ENCODE measurements around the gene PTBP3.
A peak's percentile ranks its signal among the peaks of the same experiment; 100 is the strongest.

The PTBP3 gene

DNA sequence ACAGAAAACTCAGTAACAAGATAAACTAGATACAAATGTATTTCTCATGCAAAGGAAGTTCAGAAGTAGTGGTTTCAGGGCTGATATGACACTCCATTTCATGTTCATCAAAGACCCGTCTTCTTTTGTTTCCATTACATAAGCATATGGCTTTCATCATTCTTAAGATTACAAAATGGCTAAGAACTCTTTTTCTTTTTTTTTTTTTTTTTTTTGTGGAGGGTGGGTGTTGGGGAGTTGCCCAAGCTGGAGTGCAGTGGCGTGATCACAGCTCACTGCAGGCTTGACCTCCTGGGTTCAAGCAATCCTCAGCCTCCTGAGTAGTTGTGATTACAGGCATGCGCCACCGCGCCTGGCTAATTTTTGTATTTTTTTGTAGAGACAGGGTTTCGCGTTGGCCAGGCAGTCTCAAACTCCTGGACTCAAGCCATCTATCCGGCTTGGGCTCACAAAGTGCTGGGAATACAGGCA, 22.0 kb upstream of the PTBP3 start:
- no peak for DNase-seq

DNA sequence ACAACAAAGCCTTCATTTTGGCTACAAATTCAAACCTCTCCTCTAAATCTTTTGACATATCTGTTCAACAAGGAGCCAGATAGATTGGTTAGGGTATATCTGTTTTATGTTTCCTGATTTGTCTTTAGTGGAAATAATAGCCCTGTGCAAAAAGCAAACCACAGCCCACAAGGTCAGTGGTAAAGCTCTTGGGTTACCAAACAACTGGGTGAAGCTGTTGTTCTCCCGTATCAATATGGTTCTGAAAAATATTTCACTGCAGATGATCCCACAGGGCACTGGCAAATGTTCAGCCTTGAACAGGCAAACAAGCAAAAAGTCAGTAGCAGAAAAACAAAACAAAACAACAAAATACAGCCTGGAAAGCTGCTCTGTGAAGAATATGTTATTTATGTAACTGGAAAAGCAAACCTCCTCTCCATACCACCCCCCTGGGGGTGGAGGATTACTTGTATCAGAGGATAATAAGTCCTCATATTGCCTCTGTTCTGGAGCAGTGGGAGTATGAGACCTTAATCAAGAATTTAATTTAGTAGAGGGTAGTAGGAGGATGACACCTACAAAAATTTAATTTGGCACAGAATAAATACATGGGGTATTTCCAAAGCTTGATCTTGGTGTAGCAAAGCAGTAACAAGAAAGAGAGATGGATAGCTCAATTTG, 20.8 kb upstream of the PTBP3 start:
- no peak for DNase-seq

DNA sequence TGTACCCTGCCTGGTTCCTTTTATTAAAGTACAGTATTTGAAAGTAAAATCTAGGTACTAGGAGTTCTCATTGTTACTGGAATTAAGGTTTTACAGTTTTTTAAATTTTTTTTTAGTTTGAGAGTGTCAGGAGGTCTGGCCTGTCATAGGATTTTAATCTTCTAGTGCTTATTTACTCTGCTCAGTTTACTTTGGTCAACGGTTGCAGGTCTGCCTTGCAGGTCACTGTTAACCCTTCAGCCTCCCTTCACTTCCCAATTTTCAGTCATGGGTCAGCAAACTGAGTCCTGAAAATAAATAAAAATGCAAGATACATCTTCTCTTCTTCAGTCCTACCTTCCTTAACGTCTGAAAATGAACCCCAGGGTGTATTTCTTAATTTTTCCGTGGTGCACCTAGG, 18.8 kb upstream of the PTBP3 start:
- DNase-seq, result no peak

DNA sequence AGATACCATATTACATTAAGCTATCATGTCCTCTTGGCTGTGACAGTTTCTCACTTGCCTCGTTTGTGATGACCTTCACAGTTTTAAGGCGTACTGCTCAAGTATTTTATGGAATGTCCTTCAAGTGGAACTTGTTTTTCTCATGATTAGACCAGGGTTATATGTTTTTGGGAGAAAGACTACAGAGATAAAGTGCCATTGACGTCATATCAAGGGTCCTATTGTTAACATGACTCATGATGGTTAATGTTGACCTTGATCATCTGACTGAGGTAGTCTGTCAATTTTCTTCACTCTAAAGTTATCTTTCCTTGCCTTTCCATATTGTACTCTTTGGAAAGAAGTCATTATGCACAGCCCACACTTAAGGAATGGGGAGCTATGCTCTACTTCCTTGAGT, 17.8 kb upstream of the PTBP3 start:
- no peak for DNase-seq

DNA sequence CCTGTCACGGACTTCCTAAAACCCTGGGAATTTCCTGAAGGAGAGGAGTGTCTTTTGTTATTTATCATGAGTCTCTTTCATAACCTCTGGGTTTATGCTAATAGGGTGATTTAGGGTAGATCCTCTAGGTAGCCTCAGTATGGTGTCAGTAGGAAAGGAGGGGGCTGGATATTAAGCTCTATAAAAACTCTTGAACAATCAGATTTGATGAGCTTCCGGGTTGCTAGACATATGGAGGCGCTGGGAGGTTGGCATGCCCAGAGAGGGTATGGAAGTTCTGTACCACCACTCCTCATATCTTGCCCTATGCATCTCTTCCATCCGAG, 15.6 kb upstream of the PTBP3 start:
- DNase-seq, result no peak

DNA sequence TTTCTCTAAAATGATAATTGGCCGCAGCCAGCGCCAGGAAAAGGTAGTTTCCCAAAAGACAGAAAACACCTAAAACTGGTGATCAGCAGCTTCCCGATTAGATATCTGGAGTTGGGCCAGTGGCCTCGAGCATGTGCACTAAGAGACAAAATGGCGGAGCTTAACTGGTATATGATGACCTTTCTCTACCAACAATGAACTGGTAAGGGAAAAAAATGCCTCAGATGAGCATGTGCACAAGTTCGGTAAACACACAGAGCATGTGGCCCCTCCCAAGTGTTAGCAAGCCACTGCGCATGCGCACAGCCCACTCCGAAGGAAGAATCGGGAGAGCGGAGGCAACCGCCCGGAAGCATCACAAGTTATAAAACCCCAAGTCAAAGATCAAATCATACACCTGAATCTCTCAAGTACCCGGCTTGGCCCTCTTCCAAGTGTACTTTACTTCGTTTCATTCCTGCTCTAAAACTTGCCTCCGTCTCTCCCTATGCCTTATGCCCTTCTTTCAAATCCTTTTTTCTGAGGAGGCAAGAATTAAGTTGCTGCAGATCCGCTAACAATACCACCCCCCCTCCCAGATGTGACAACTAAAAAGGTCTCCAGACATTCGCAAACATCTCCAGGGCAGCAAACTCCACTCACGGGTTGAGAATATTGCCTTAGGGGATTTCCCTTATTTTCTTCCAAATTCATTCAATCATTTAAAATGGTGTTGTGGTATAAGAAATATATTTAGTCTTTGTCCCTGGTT, 15.0 kb upstream of the PTBP3 start:
- peak; percentile 72 for DNase-seq

DNA sequence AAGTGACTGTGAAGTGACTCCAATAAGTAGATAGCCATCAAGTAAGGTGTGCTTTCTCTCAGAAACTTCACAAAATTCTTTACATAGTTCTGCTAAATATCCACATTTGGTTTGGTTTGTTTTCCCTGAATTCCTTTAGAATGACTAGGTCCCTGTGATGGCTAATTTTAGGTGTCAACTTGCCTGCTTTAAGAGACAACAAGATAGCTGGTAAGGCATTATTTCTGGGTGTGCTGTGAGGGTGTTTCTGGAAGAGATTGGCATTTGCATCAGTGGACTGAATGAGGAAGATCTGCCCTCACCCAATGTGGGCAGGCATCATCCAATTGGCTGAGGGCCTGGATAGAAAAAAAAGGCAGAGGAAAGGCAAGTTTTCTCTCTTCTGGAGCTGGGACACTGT, 8.3 kb upstream of the PTBP3 start:
- no peak for DNase-seq

DNA sequence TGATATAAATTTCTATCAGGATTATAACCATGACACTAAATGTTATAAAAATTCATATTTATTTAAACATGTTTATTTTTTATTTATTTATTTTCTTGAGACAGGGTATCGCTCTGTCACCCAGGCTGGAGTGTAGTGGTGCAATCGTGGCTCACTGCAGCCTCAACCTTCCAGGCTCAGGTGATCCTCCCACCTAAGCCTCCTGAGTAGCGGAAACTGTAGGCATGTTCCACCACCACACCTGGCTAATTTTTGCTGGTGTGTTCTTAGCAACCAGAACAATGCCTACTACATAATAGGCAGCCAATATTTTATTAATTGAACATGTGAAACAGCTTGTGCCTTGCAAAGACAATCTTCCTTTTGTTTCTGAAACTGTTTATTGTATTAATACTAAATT, 6.5 kb upstream of the PTBP3 start:
- DNase-seq, result no peak

DNA sequence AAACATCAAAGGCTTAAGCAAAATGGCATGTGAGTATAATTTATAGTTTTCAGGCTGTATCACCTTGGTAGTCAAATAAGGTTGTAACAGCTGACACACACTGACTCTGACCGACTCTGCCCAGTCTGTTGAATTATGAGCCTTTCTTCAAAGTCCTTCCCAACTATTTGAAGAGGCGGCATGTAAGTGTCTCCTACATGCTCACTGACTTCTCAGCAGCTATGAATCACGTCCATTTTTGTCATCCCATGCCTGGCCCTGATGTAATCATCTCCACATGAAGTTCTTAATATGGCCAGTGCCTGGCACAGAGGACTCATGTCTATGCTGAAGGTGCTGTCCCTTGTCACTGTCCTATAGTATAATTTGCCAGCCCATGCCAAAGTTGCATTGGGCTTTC, 5.1 kb upstream of the PTBP3 start:
- DNase-seq, result no peak

DNA sequence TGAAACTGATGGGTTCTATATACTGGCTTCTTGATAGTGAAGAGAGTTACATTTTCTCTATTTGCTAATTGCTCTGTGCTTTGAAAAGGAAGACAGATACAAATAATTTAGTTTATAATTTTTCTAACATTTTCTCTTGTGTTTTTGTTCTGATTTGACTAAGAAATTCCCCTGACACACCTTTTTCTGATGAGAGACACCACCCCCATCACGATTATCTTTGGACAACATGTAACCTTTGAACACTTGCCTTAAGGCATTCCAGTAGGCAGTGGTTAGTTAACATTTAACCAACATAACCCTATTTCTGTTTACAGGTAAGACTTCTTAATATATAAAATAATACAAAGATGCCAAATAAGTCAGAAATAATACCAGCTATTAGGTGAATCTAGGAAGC, 4.1 kb upstream of the PTBP3 start:
- DNase-seq, result no peak

DNA sequence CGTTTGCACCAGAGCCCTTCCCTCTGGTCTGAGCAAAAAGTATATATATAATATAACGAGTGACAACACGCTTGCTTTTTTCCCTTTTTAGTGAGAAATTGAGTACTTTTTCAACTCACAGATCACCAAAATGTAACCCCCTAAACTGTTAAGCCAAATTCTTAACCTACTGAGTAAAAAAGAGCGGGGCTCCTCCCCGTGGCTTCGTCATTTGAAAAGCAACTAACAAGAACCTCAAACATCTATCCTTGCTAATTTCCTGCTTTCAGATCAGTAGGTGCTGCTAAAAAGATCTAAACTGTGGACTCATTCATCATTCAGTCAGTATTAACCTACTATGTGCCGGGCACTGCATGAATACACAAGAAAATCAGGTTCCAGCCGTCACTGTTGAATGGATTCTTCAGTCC, 1.0 kb upstream of the PTBP3 start:
- peak; percentile 51 for DNase-seq

DNA sequence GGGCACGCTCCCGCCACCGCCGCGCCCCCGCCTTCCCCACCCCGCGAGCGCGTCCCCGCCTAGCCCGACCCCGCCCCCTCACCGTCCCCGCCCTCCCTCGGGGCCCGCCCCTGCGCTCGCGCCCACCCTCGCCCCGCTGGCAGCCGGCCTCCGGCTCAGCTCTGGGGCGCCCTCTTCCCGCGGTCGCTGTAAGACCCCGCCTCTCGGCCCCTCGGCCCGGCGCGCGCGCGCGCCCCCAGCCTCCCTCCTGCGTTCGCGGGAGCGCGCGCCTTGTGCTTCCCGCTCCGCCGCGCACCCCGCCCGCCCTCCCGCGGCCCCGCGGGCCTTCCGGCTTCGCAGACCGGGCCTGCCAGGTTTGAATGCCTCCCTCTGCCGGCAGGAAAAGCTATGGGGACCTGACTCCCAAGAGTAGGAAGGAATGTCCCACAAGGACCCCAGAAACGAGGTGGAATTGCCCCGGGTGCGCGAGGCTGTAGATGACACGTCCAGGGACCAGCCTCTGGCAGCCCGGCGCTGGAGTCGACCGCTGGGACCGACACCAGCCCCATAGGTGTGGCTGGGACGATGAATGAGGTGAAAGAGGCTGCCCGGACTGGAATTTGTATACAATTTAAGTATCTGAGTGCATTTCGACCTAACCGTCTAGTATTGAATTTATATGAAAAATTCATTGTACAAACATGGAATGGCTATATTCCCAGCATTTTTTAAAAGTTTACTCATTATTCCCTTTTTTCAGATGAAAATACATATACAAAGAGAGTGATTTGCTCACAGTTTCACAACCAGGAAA, 416 bp upstream of the PTBP3 start:
- peak; percentile 98 for DNase-seq

DNA sequence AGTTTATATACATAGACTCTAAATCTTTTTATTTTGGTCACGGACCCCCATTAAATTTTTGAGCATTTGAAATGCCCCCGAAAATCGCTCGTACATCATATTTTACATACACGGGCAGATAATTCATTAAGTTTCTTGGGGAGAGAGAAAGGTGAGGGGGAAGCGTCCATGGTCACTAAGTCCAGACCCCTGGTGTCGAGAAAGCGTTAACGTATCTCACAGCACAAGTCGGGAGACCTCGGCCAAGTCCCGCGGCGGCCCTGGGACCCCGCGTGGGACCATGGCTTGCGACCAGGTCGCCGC, 794 bp downstream of the PTBP3 start:
- DNase-seq, result no peak

DNA sequence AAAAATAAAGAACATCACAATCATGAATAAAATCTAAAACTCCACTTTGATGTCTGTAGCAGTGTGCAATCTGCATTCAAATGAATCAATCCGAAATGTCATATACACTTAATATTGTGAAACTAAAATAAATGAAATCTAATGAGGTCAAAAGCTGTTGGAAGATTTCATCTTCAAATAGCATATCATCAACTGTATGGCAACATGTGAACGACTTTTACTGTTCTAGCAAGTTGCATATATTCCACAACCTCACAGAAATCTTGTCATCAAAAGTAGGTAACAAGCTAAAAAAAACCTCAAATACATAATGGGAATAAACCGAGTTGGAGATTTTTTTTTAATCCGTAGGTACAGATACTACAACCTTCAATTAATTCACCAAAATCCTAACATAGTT, 1.2 kb downstream of the PTBP3 start:
- no peak for DNase-seq

DNA sequence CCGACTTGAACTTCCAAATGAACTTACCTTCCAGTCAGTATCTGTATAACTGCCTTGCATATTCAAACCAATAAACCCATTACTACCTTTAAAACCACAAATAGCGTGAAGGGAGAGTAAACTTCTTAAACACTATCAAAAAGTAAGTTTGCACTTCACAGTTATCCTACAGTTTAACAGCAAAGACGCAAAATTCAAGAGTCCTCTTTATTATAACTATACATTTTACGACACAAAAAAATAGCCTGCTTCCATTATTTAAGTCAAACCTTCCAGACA, 1.8 kb downstream of the PTBP3 start:
- no peak for DNase-seq

DNA sequence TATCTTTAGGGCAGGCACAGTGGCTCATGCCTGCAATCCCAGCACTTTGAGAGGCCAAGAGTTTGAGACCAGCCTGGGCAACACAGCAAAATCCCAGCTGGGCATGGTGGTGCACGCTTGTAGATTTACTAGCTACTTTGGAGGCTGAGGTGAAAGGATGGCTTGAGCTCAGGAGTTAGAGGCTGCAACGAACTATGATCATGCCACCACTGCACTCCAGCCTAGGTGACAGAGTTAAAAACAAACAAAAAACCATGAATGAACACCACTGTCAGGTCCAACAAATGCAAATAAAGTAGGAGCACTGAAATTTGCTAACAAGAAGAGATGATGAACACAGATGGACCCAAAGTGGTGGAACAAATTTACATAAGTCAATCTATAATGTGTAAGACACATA, 4.9 kb downstream of the PTBP3 start:
- no peak for DNase-seq

DNA sequence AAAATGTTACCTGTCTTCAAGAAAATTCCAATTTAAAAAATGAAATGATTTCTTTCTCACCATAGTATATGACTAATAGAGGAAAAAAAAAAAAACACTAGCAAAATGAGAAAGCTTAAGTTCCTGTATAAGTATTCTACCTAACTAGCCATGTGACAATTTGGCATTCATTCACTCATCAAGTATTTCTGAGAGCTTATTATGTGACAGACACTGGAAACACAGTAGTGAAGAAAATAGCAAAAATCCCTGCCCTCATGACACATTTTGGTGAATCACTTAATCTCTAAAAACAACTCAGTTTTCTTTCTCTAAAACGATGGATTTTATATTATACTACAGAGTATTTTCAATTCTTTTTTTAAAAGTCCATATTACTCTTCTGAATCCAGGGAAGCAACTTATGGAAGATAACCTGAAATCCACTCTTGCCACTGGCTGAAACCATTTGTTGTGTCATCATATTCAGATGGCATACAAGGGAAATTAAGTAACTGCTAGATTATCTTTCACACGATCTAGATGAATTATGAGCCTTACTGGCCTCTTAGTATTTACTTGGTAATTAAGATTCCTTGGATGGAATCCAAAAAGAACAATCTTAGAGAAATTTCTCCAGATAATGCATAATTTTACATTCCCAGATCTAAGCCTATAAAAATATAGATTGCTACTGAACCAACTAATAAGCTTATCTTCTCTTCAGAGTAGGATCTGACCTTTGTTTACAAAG, 5.5 kb downstream of the PTBP3 start:
- DNase-seq, result no peak

DNA sequence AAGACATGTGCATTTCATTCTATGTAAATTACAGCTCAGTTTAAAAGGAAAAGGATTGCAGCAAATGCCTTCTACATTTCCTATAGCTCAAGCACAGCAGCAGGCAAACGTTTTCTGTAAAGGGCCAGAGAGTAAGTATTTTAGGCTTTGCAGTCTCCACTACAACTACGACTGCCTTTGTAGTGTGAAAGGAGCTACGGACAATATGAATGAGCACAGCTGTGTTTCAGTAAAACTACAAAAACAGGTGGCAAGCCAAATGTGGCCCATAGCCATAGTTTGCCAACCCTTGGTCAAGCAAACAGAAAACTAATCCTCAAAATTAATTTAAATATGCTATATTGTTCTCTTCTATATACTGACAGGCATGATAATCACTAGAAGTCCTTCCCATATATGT, 7.2 kb downstream of the PTBP3 start:
- DNase-seq, result no peak

DNA sequence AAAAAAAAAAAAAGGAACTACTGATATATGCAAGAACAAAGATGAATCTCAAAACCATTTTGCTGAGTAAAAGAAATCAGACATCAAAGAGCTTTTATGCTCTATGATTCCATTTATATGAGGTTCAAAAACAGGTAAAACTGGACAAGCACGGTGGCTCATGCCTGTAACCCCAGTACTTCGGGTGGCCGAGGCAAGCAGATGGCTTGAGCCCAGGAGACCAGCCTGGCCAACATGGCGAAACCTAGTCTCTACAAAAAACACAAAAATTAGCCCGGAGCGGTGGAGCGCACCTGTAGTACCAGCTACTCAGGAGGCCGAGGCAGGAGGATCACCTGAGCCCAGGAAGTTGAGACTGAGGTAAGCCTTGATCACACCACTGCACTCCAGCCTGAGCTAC, 7.8 kb downstream of the PTBP3 start:
- DNase-seq, result no peak

DNA sequence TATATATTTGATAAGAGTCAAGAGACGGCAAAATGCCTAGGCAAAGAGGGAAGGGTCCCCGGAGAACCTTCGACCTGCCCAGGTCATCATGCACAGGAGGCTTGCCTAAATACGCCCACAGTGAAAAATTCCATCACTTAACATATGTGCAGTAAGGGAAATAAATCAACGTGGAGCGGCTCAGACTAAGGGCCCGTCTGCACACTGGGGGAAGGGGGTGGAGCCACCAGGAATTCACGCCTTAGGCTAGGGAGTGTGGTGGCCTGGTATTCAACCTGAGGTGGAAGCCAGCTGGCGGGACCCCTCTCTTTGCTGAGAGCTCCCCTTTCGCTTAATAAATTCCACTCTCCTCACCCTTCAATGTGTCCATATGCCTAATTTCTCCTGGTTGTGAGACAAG, 8.3 kb downstream of the PTBP3 start:
- no peak for DNase-seq

DNA sequence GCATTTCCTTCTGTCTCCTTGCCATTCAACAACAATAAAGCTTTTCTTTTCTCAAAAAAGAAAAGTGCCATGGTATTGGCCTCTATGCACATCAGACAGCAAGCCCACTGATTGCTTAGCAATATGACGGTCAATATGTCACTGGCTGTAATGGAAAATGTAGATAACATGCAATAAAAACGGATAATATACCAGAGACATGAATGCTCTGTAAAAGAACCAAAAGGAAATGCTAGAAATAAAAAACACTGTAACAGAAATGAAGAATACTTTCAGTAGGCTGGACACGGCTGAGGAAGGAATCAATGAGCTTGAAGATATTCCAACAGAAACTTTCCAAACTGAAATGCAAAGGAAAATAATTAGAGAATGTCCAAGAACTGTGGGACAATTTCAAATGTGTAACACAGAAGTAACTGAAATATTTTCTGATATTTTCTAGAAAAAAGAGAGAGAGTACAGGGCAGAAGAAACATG, 10.0 kb downstream of the PTBP3 start:
- DNase-seq, result no peak

DNA sequence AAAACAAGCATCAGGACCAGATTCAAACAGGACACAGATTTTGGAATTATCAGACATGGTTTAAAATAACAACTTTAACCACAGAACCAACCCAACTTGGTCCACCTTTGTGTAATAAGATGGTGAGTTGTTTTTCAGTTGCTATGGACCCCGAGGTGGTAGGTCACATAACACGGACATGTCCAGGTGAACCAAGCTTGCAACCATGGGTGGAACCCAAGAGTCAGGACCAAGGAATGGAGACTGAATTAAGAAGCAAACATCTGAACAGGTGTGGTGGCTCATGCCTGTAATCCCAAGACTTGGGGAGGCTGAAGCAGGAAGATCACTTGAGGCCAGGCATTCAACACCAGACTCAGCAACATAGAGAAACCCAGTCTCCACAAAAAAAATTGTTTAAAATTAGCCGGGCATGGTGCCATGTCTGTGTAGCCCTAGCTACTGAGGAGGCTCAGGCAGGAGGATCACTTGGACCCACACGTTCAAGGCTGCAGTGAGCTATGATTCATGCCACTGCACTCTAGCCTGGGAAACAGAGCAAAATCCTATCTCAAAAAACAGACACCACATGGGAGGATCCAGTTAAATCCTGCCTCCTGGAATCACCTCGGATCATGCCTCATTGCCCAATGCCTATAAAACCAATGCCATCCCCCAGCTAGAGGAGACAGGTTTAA, 10.6 kb downstream of the PTBP3 start:
- DNase-seq, result no peak

DNA sequence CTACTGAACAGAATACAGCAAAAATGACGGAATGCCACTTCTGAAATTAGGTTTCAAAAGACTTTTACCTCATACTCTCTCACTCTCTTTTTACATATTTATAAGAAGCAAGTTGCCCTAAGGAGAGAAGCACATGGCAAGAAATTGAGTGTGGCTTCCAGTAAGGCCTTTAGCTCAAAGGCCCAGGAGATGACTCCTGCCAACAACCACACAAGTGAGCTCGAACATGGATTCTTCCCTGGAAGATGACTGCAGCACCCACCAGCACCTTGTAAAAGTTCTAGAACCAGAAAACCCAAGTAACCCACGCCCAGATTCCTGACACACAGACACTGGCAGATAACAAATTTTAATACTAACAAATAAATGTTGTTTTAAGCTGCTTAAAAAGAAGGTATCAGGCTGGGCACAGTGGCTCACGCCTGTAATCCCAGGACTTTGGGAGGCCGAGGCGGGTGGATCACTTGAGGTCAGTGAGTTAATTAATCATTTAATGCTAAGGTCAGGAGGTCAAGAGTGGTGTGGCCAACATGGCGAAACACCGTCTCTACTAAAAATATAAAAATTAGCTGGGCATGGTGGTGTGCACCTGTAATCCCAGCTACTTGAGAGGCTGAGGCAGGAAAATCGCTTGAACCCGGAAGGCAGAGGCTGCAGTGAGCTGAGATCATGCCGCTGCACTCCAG, 17.0 kb downstream of the PTBP3 start:
- DNase-seq, result no peak
